Right ventricle myocardium inferior (tissue), 1 donor: ENCODE measurements around the gene PRM3. TPM values are rescaled to one million over a fixed set of nuclear protein-coding genes. Genes with fewer than 3 reads are reported as not detected.

Experiments used
- microRNA-seq: library from miRNA; unstranded; fragments of <30 nt; microRNA quantifications from one replicate; pipeline ENCODE4 v1.2.0, GENCODE V29; 2020
- total RNA-seq: library from RNA; stranded (reverse); fragmentation: NEBNext Ultra II Directional; extraction: Animal tissue kit (Norgen Biotek cat#: 25700); gene quantifications from one replicate; pipeline ENCODE4 v1.2.1, GENCODE V29; 2021
- donor health status: DM: no; HTN: yes; CAD: no; lungs with severe emphysema.

PRM3 gene
- total RNA-seq, 1 donor from 2014 or later, result not detected

Small RNA genes lying within 50 kb of the gene (microRNA-seq; reads per million reads assigned to microRNA genes)
- not detected for gene MIR548H2

Other genes with a start within 250 kb of the PRM3 start
- gene SOCS1, start 17.4 kb downstream of the PRM3 start, total RNA-seq, result 6.0 TPM
- not detected for gene TNP2, start 4.3 kb downstream of the PRM3 start, total RNA-seq
- gene PRM2, start 2.9 kb upstream of the PRM3 start, total RNA-seq, result not detected
- gene PRM1, start 7.7 kb upstream of the PRM3 start, total RNA-seq, result not detected
- 0.76 TPM for gene RMI2, start 71.8 kb upstream of the PRM3 start, total RNA-seq